Karpas-422 (cell line): ENCODE measurements around the gene LOXL3. TPM values are rescaled to one million over a fixed set of nuclear protein-coding genes. Genes with fewer than 3 reads are reported as not detected.
A peak's percentile ranks its signal among the peaks of the same experiment; 100 is the strongest.
"Not testable (repeated sequence)": the region's sequence is repeated elsewhere in the genome, so short reads cannot be mapped to it uniquely, and the experiment has no call there.

ENCODE experiments used
- DNase-seq: peaks from one replicate; pipeline ENCODE4 v3.0.0-alpha.2; 2015
- H2AFZ ChIP-seq: fragments of 200-600 bp; sonication (generic); 2 replicates; pipeline ENCODE4 v1.6.1; 2014; ENCODE audit warnings: antibody characterized with exemption, low read length, mixed read lengths
- H3K27ac ChIP-seq: fragments of 200-600 bp; sonication (generic); 2 replicates; pipeline ENCODE4 v1.5.1; 2014; ENCODE audit warnings: mild to moderate bottlenecking, low read length, moderate library complexity
- H3K27me3 ChIP-seq: fragments of 200-600 bp; sonication (generic); 2 replicates; pipeline ENCODE4 v1.6.1; 2014; ENCODE audit warnings: low read length, mixed read lengths
- H3K36me3 ChIP-seq: fragments of 200-600 bp; sonication (generic); 2 replicates; pipeline ENCODE4 v1.6.1; 2014; ENCODE audit warnings: low read length, mixed read lengths; ENCODE audit not compliant: insufficient read depth
- H3K4me1 ChIP-seq: fragments of 200-600 bp; sonication (generic); 2 replicates; pipeline ENCODE4 v1.6.1; 2014; ENCODE audit warnings: mild to moderate bottlenecking, low read length, mixed read lengths
- H3K4me2 ChIP-seq: fragments of 200-600 bp; sonication (generic); 2 replicates; pipeline ENCODE4 v1.6.1; 2014; ENCODE audit warnings: low read length, low read depth, mild to moderate bottlenecking; ENCODE audit not compliant: poor library complexity, severe bottlenecking
- H3K4me3 ChIP-seq: fragments of 200-600 bp; sonication (generic); 2 replicates; pipeline ENCODE4 v1.5.1; 2014; ENCODE audit warnings: mild to moderate bottlenecking, antibody characterized with exemption, low read length, mixed read lengths
- H3K79me2 ChIP-seq: fragments of 200-600 bp; sonication (generic); 2 replicates; pipeline ENCODE4 v1.6.1; 2014; ENCODE audit warnings: mild to moderate bottlenecking, low read length, mixed read lengths
- H3K9ac ChIP-seq: fragments of 200-600 bp; sonication (generic); 2 replicates; pipeline ENCODE4 v1.6.0; 2014; ENCODE audit warnings: low read length
- H3K9me2 ChIP-seq: fragments of 200-600 bp; sonication (generic), shearing (Covaris generic); replicated peaks from 2 replicates; pipeline ENCODE4 v1.6.0; 2014; ENCODE audit warnings: mild to moderate bottlenecking, low read length, moderate library complexity; ENCODE audit not compliant: insufficient read depth
- H3K9me3 ChIP-seq: fragments of 300-700, 200-600 bp; sonication (generic); 2 replicates; pipeline ENCODE4 v1.6.1; 2014; ENCODE audit warnings: low read length, mixed read lengths
- H4K20me1 ChIP-seq: fragments of 200-600 bp; sonication (generic); 2 replicates; pipeline ENCODE4 v1.6.1; 2014; ENCODE audit warnings: mild to moderate bottlenecking, antibody characterized with exemption, low read length, low read depth; ENCODE audit not compliant: insufficient read depth
- total RNA-seq: library from RNA; depleted of rRNA; stranded (reverse); fragments of >200 nt; shearing (Covaris generic); gene quantifications from 2 replicates; pipeline ENCODE4 v1.2.3, GENCODE V29; 2014; ENCODE audit warnings: low replicate concordance; rRNA removed

The LOXL3 gene
- total RNA-seq, 1 experiment from 2014 or later, result 0.15 TPM

DNA sequence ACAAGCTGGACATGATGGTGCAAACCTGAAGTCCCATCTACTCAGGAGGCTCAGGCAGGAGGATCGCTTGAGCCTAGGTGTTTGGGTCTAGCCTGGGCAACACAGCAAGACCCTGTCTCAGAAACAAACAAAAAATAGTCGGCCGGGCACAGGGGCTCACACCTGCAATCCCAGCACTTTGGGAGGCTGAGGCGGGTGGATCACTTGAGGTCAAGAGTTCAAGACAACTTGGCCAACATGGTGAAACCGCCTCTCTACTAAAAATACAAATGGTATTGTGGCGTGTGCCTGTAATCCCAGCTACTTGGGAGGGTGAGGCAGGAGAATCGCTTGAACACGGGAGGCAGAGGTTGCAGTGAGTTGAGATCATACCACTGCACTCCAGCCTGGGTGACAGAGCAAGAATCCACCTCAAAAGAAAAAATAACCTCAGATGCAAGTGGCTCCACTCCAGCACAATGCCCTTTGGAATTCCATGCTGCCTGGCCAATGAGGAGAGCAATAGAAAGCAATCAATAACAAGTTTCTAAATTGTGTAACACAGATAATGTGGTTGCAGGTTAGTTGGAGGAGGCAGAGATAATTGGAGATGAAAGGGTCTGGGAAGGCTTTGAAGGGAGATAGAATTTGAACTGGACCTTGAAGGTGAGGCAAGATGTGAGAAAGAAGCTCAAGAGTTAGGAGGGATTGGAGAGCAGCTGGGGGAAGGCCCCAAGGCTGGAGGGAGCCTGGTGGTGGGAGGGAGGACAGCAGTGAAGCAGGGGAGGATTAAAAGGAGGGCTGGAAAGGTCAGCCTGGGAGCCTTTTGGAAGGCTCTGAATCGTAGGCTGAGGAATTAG is 64.9 kb downstream of the LOXL3 start:
- no peak overlapping the region for H3K27ac ChIP-seq
- H3K36me3 ChIP-seq, result peaks cover 21% of the 10 kb centered on the region; the same call in 1 of the 2 replicates
- H3K9me3 ChIP-seq, result no peaks in the 10 kb centered on the region
- H3K4me1 ChIP-seq, result peaks cover 4% of the 10 kb centered on the region
- no peak overlapping the region for H3K4me2 ChIP-seq
- H2AFZ ChIP-seq, result no peak overlapping the region
- no peak for DNase-seq
- H3K9ac ChIP-seq, result no peak overlapping the region
- no peaks in the 10 kb centered on the region for H4K20me1 ChIP-seq
- H3K9me2 ChIP-seq, result no peaks in the 10 kb centered on the region
- H3K4me3 ChIP-seq, result no peak overlapping the region
- H3K79me2 ChIP-seq, result peaks cover 20% of the 10 kb centered on the region
- no peaks in the 10 kb centered on the region for H3K27me3 ChIP-seq

DNA sequence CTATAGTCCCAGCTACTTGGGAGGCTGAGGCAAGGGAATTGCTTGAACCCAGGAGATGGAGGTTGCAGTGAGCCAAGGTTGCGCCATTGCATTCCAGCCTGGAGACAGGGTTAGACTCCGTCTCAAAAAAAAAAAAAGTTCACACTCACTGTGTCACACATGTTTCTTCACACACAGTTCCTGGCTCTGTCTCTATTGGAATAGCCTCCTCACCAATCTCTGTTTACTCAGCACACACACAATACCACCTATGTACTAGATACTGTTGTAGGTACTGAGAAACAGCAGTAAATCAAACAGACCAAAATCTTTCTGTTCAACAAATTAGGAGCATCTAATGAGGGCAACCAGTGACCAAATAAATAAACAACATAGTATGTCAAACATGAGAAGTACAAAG is 67.6 kb downstream of the LOXL3 start:
- no peaks in the 10 kb centered on the region for H3K9me3 ChIP-seq
- DNase-seq, result no peak
- no peaks in the 10 kb centered on the region for H4K20me1 ChIP-seq
- H3K4me3 ChIP-seq, result no peak overlapping the region
- no peak overlapping the region for H3K9ac ChIP-seq
- no peak overlapping the region for H3K4me2 ChIP-seq
- H3K27ac ChIP-seq, result no peak overlapping the region
- H3K79me2 ChIP-seq, result peaks cover 40% of the 10 kb centered on the region
- no peak overlapping the region for H2AFZ ChIP-seq
- H3K36me3 ChIP-seq, result peaks cover 3% of the 10 kb centered on the region; the same call in 1 of the 2 replicates
- peaks cover 18% of the 10 kb centered on the region for H3K4me1 ChIP-seq
- H3K9me2 ChIP-seq, result no peaks in the 10 kb centered on the region
- no peaks in the 10 kb centered on the region for H3K27me3 ChIP-seq

DNA sequence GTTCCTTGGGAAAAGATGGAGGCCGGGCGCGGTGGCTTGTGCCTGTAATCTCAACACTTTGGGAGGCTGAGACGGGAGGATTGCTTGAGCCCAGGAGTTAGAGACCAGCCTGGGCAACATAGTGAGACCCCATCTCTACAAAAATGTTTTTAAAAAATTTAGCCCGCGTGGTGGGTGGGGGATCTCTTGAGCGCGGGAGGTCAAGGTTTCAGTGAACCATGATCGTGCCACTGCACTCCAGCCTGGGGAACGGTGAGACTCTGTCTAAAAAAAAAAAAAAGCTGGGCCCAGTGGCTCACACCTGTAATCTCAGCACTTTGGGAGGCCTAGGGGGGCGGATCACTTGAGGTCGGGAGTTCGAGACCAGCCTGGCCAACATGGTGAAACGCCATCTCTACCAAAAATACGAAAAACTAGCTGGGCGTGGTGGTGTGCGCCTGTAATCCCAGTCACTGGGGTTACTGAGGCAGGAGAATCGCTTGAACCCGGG is 70.0 kb downstream of the LOXL3 start:
- H3K4me2 ChIP-seq, result peak overlapping the region; percentile 88
- 0 out of 2 replicates have a peak overlapping the region, but pooled peaks have one; percentile 85 for H2AFZ ChIP-seq
- not testable (repeated sequence) for DNase-seq, H3K27me3 ChIP-seq, H3K9me2 ChIP-seq, H4K20me1 ChIP-seq, H3K9me3 ChIP-seq
- H3K79me2 ChIP-seq, result peaks cover 56% of the 10 kb centered on the region
- H3K4me1 ChIP-seq, result peaks cover 29% of the 10 kb centered on the region
- H3K4me3 ChIP-seq, result peak overlapping the region; percentile 97
- peak overlapping the region; percentile 72; the same call in 1 of the 2 replicates for H3K27ac ChIP-seq
- peaks cover 11% of the 10 kb centered on the region; the same call in 1 of the 2 replicates for H3K36me3 ChIP-seq
- peak overlapping the region; percentile 85 for H3K9ac ChIP-seq

DNA sequence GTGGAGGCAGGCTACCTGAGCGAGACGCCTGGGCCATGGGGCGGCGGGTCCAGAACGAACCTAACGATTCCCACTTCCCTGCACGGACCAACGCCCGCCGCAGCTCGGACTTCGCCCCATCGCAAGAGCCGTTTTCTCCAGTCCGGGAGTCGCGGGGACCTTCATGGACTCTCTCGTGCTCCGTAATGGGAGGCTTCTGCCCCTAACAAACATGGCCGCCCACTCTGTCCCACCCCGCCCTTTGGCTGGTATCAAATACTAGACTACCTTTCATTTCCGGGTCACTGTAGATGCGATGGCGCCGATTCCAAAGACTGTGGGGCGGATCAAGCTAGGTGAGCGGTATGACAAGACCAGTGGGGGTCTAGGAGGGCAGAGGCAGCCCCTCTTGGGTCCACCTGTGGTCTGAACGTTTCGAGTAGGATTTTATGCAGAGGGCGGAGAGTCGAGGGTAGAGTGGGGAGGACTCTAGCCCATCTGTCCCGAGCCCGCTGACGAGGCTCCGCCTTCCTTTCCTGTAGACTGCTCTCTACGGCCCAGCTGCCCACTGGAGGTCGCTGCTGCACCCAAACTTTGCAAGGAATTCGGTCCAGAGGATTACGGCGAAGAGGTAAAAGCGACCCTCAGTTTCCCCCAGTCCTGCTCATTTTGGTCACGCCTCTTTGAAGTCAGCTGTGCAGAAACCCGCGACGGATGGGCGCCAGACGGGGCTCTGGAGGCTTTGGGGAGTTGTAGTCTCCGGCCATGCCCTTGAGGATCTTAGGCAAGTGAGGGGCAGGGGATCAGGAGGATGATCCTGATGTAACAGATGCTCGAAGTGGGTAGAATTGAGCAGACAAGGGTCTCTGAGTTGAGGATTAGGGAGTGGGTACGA is 70.7 kb downstream of the LOXL3 start, which contains the start of the genes CCDC142 and TTC31:
TSS of gene CCDC142 (minus strand) at position 198 of the 874 bp plus-strand sequence. CDS start at position 37, 161 bp downstream.
TSS of gene TTC31 (plus strand) at position 281 of the 874 bp plus-strand sequence. CDS start at position 296, 15 bp downstream.
- Histone ChIP-seq H3K9ac (peak within 1 kb of the TSS; percentile 85), H3K36me3 (peaks cover 8% of the 10 kb centered on the region; the same call in 1 of the 2 replicates), H3K79me2 (peaks cover 54% of the 10 kb centered on the region), H3K4me1 (peaks cover 29% of the 10 kb centered on the region), H3K9me3 (no peaks in the 10 kb centered on the region), H3K27me3 (no peaks in the 10 kb centered on the region), H4K20me1 (no peaks in the 10 kb centered on the region), H2AFZ (peak within 1 kb of the TSS; percentile 85), H3K27ac (peak within 1 kb of the TSS; percentile 72), H3K4me2 (peak within 1 kb of the TSS; percentile 88), H3K4me3 (peak within 1 kb of the TSS; percentile 97), H3K9me2 (no peaks in the 10 kb centered on the region)
- peak; percentile 98 for DNase-seq

Other genes with a start within 250 kb of the LOXL3 start
- gene SLC4A5, start 210.5 kb downstream of the LOXL3 start, total RNA-seq, result 0.65 and 3.2 TPM in 2 replicates
- 95.0 and 96.4 TPM in 2 replicates for gene DCTN1, start 173.6 kb downstream of the LOXL3 start, total RNA-seq
- gene C2orf81, start 132.3 kb downstream of the LOXL3 start, total RNA-seq, result 3.8 and 7.6 TPM in 2 replicates
- 130 and 239 TPM in 2 replicates for gene WDR54, start 132.2 kb downstream of the LOXL3 start, total RNA-seq
- 28.1 and 31.5 TPM in 2 replicates for gene RTKN, start 112.0 kb downstream of the LOXL3 start, total RNA-seq
- 29.3 and 86.9 TPM in 2 replicates for gene INO80B, start 98.9 kb downstream of the LOXL3 start, total RNA-seq
- gene WBP1, start 95.5 kb downstream of the LOXL3 start, total RNA-seq, result 124 and 149 TPM in 2 replicates
- 69.1 and 95.6 TPM in 2 replicates for gene MOGS, start 88.6 kb downstream of the LOXL3 start, total RNA-seq
- 91.4 and 144 TPM in 2 replicates for gene MRPL53, start 81.3 kb downstream of the LOXL3 start, total RNA-seq
- 47.7 and 50.5 TPM in 2 replicates for gene CCDC142, start 70.9 kb downstream of the LOXL3 start, total RNA-seq
- 47.5 and 54.9 TPM in 2 replicates for gene TTC31, start 70.9 kb downstream of the LOXL3 start, total RNA-seq
- 7.2 and 15.8 TPM in 2 replicates for gene LBX2, start 54.3 kb downstream of the LOXL3 start, total RNA-seq
- 44.8 and 58.3 TPM in 2 replicates for gene PCGF1, start 46.2 kb downstream of the LOXL3 start, total RNA-seq
- gene TLX2, start 39.5 kb downstream of the LOXL3 start, total RNA-seq, result 0.25 and 2.5 TPM in 2 replicates
- gene DQX1, start 27.7 kb downstream of the LOXL3 start, total RNA-seq, result 1.4 and 22.6 TPM in 2 replicates
- 216 and 273 TPM in 2 replicates for gene AUP1, start 24.2 kb downstream of the LOXL3 start, total RNA-seq
- 36.8 and 72.1 TPM in 2 replicates for gene HTRA2, start 24.0 kb downstream of the LOXL3 start, total RNA-seq
- 24.7 and 57.1 TPM in 2 replicates for gene DOK1, start 778 bp upstream of the LOXL3 start, total RNA-seq
- 0.11 TPM in 1 of 2 replicates, not detected in the other for gene M1AP, start 94.4 kb upstream of the LOXL3 start, total RNA-seq
- 2.7 and 3.4 TPM in 2 replicates for gene SEMA4F, start 100.3 kb upstream of the LOXL3 start, total RNA-seq